ENCODE results near the gene ANKRD45. TPM values are rescaled to one million over a fixed set of nuclear protein-coding genes. Genes with fewer than 3 reads are reported as not detected.

The ANKRD45 gene
- total RNA-seq, 1 experiment from 2014 or later: 2.2 TPM

GRCh38 chr1:173573596-173573995 is 96.1 kb downstream of the ANKRD45 start:
- Mint-ChIP-seq H3K9me3 (no peaks in the 10 kb centered on the region; the same call in none of the 2 replicates), H3K36me3 (no peaks in the 10 kb centered on the region), H3K27me3 (ENCODE audit: low read depth) (no peaks in the 10 kb centered on the region), H3K27ac (no peak overlapping the region), H3K4me3 (no peak overlapping the region), H3K4me1 (no peaks in the 10 kb centered on the region)
- ChIA-PET POLR2A (no interaction called here), CTCF (no interaction called here)
- TF ChIP-seq MXD4 (CRISPR knock-in tag; IDR thresholded peaks at IDR 0.05; ENCODE audit: borderline replicate concordance) (no peak), ZNF396 (CRISPR knock-in tag; IDR thresholded peaks at IDR 0.05; ENCODE audit: borderline replicate concordance) (no peak), JAZF1 (CRISPR knock-in tag; IDR thresholded peaks at IDR 0.05) (no peak), NR1H2 (CRISPR knock-in tag; IDR thresholded peaks at IDR 0.05) (no peak), TP53 (CRISPR knock-in tag; IDR thresholded peaks at IDR 0.05) (no peak), PRDM15 (CRISPR knock-in tag; IDR thresholded peaks at IDR 0.05) (no peak), ZNF671 (CRISPR knock-in tag; IDR thresholded peaks at IDR 0.05) (no peak), ATF1 (CRISPR knock-in tag; IDR thresholded peaks at IDR 0.05) (no peak), TEAD4 (CRISPR knock-in tag; IDR thresholded peaks at IDR 0.05) (no peak)
- TF ChIP-seq, protein P1, sequence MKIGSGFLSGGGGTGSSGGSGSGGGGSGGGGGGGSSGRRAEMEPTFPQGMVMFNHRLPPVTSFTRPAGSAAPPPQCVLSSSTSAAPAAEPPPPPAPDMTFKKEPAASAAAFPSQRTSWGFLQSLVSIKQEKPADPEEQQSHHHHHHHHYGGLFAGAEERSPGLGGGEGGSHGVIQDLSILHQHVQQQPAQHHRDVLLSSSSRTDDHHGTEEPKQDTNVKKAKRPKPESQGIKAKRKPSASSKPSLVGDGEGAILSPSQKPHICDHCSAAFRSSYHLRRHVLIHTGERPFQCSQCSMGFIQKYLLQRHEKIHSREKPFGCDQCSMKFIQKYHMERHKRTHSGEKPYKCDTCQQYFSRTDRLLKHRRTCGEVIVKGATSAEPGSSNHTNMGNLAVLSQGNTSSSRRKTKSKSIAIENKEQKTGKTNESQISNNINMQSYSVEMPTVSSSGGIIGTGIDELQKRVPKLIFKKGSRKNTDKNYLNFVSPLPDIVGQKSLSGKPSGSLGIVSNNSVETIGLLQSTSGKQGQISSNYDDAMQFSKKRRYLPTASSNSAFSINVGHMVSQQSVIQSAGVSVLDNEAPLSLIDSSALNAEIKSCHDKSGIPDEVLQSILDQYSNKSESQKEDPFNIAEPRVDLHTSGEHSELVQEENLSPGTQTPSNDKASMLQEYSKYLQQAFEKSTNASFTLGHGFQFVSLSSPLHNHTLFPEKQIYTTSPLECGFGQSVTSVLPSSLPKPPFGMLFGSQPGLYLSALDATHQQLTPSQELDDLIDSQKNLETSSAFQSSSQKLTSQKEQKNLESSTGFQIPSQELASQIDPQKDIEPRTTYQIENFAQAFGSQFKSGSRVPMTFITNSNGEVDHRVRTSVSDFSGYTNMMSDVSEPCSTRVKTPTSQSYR (CRISPR knock-in tag; IDR thresholded peaks at IDR 0.05): no peak
- DNase-seq (ENCODE audit: low spot score) (no peak), ATAC-seq (no peak)

GRCh38 chr1:173572201-173572873 is 97.3 kb downstream of the ANKRD45 start:
- DNase-seq (ENCODE audit: low spot score) (no peak), ATAC-seq (no peak)
- Mint-ChIP-seq H3K27me3 (ENCODE audit: low read depth) (no peaks in the 10 kb centered on the region), H3K4me3 (no peak overlapping the region), H3K27ac (no peak overlapping the region), H3K36me3 (no peaks in the 10 kb centered on the region), H3K9me3 (peaks cover 8% of the 10 kb centered on the region), H3K4me1 (no peaks in the 10 kb centered on the region)
- ChIA-PET CTCF (no interaction called here), POLR2A (no interaction called here)
- TF ChIP-seq, protein P1 (CRISPR knock-in tag; IDR thresholded peaks at IDR 0.05): no peak
- TF ChIP-seq, protein P2, sequence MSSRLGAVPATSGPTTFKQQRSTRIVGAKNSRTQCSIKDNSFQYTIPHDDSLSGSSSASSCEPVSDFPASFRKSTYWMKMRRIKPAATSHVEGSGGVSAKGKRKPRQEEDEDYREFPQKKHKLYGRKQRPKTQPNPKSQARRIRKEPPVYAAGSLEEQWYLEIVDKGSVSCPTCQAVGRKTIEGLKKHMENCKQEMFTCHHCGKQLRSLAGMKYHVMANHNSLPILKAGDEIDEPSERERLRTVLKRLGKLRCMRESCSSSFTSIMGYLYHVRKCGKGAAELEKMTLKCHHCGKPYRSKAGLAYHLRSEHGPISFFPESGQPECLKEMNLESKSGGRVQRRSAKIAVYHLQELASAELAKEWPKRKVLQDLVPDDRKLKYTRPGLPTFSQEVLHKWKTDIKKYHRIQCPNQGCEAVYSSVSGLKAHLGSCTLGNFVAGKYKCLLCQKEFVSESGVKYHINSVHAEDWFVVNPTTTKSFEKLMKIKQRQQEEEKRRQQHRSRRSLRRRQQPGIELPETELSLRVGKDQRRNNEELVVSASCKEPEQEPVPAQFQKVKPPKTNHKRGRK (CRISPR knock-in tag; IDR thresholded peaks at IDR 0.05; ENCODE audit: borderline replicate concordance): no peak
- no peak for TF ChIP-seq PRDM15 (CRISPR knock-in tag; IDR thresholded peaks at IDR 0.05)
- no peak for TF ChIP-seq CTCF (IDR thresholded peaks at IDR 0.05)
- no peak for TF ChIP-seq PREB (CRISPR knock-in tag; IDR thresholded peaks at IDR 0.05; ENCODE audit: borderline replicate concordance)
- no peak for TF ChIP-seq JAZF1 (CRISPR knock-in tag; IDR thresholded peaks at IDR 0.05)
- TF ChIP-seq NR1H2 (CRISPR knock-in tag; IDR thresholded peaks at IDR 0.05): no peak
- no peak for TF ChIP-seq SMAD3 (CRISPR knock-in tag; IDR thresholded peaks at IDR 0.05; ENCODE audit: borderline replicate concordance)

Measured in WTC11 (cell line).